ENCODE measurements around the gene CHCHD4. TPM values are rescaled to one million over a fixed set of nuclear protein-coding genes. Genes with fewer than 3 reads are reported as not detected.
"Not testable (repeated sequence)": the region's sequence is repeated elsewhere in the genome, so short reads cannot be mapped to it uniquely, and the experiment has no call there.

The CHCHD4 gene
- total RNA-seq, 1 donor from 2014 or later: 9.2 TPM

DNA sequence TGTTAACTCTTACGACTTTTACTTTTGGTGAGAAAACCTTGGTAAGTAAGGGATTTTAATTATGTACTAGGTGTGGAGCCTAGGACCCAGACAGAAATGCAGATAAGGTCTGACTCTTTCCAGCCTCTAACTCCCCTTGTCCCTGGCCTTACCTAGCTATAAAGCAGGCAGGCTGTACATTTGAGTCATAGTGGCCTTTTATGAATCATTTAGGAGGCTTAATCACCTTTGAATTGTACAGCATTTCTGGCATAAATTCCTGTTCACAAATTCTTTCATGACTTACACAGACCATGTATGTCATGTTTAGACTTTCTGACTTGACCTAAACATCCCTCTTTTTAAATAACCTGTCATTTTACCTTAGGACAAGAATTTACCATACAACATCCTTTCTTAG lies 47.4 kb downstream of the CHCHD4 start:
- no peaks in the 10 kb centered on the region for H3K27me3 ChIP-seq
- H3K36me3 ChIP-seq: no peaks in the 10 kb centered on the region
- no peaks in the 10 kb centered on the region for H3F3A ChIP-seq (ENCODE audit: low read depth)
- no peak for TF ChIP-seq EZH2 (IDR thresholded peaks at IDR 0.05)
- TF ChIP-seq, protein P1, sequence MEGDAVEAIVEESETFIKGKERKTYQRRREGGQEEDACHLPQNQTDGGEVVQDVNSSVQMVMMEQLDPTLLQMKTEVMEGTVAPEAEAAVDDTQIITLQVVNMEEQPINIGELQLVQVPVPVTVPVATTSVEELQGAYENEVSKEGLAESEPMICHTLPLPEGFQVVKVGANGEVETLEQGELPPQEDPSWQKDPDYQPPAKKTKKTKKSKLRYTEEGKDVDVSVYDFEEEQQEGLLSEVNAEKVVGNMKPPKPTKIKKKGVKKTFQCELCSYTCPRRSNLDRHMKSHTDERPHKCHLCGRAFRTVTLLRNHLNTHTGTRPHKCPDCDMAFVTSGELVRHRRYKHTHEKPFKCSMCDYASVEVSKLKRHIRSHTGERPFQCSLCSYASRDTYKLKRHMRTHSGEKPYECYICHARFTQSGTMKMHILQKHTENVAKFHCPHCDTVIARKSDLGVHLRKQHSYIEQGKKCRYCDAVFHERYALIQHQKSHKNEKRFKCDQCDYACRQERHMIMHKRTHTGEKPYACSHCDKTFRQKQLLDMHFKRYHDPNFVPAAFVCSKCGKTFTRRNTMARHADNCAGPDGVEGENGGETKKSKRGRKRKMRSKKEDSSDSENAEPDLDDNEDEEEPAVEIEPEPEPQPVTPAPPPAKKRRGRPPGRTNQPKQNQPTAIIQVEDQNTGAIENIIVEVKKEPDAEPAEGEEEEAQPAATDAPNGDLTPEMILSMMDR (IDR thresholded peaks at IDR 0.05): no peak
- TF ChIP-seq EZH2phosphoT487 (IDR thresholded peaks at IDR 0.05): no peak
- peaks cover 4% of the 10 kb centered on the region for H3K9me3 ChIP-seq (ENCODE audit: low read depth)
- H3K4me1 ChIP-seq: no peaks in the 10 kb centered on the region
- H3K4me3 ChIP-seq: no peak overlapping the region
- Mint-ChIP-seq H3K9me3 (peaks cover 4% of the 10 kb centered on the region), H3K27ac (no peak overlapping the region), H3K4me3 (no peak overlapping the region), H3K4me1 (no peaks in the 10 kb centered on the region), H3K27me3 (ENCODE audit: insufficient read depth, low read depth) (peaks cover 8% of the 10 kb centered on the region), H3K36me3 (no peaks in the 10 kb centered on the region)
- H3K79me2 ChIP-seq (ENCODE audit: low read depth): no peaks in the 10 kb centered on the region
- no peak overlapping the region for H3K27ac ChIP-seq
- H4K20me1 ChIP-seq (ENCODE audit: low read depth): no peaks in the 10 kb centered on the region
- no peak overlapping the region for H2AFZ ChIP-seq (replicated peaks)
- H3K4me2 ChIP-seq: no peak overlapping the region
- H3K9ac ChIP-seq: no peak overlapping the region
- DNase-seq (ENCODE audit: low spot score): no peak

DNA sequence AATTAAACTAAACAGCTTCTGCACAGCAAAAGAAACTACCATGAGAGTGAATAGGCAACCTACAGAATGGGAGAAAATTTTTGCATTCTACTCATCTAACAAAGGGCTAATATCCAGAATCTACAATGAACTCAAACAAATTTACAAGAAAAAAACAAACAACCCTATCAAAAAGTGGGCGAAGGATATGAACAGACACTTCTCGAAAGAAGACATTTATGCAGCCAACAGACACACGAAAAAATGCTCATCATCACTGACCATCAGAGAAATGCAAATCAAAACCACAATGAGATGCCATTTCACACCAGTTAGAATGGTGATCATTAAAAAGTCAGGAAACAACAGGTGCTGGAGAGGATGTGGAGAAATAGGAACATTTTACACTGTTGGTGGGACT lies 49.4 kb downstream of the CHCHD4 start:
- H3K36me3 Mint-ChIP-seq; H3K27me3 ChIP-seq; H3K4me3 Mint-ChIP-seq; H3K4me1 Mint-ChIP-seq; H3F3A ChIP-seq (ENCODE audit: low read depth); H4K20me1 ChIP-seq (ENCODE audit: low read depth); H3K79me2 ChIP-seq (ENCODE audit: low read depth); DNase-seq (ENCODE audit: low spot score); H3K4me3 ChIP-seq; H3K9me3 ChIP-seq (ENCODE audit: low read depth); H3K4me1 ChIP-seq; H3K36me3 ChIP-seq; H3K27ac ChIP-seq; H3K27ac Mint-ChIP-seq; H3K27me3 Mint-ChIP-seq (ENCODE audit: insufficient read depth, low read depth); H2AFZ ChIP-seq (replicated peaks); H3K9ac ChIP-seq; H3K4me2 ChIP-seq; H3K9me3 Mint-ChIP-seq: not testable (repeated sequence)

DNA sequence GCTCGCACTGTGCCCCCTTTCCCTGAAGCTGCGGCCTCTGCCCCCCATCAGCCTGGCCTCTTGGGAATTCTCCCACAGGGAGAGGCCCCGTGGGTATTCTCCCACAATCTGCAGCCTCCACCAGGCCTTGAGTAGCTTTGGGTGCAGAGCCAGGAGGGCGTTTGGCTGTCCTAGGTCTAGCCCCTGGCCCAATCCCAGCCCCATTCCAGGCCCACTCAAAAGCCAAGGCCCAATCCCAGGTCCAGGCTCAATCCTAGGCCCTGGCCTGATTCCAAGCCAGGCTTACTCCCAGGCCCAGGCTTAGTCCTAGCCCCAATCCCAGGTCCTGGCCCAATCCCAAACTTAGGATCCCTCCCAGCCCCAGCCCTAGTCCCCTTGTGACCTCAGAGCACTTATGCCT lies 59.8 kb downstream of the CHCHD4 start:
- Mint-ChIP-seq H3K27ac (no peak overlapping the region), H3K36me3 (no peaks in the 10 kb centered on the region), H3K9me3 (peaks cover under 1% of the 10 kb centered on the region), H3K4me3 (no peak overlapping the region), H3K27me3 (ENCODE audit: insufficient read depth, low read depth) (no peaks in the 10 kb centered on the region), H3K4me1 (no peaks in the 10 kb centered on the region)
- Histone ChIP-seq H3K36me3 (no peaks in the 10 kb centered on the region), H3K9ac (no peak overlapping the region), H3K4me3 (no peak overlapping the region), H3K4me2 (no peak overlapping the region), H4K20me1 (ENCODE audit: low read depth) (no peaks in the 10 kb centered on the region), H3K27me3 (no peaks in the 10 kb centered on the region), H3K79me2 (ENCODE audit: low read depth) (no peaks in the 10 kb centered on the region), H3K27ac (no peak overlapping the region), H3F3A (ENCODE audit: low read depth) (no peaks in the 10 kb centered on the region), H3K9me3 (ENCODE audit: low read depth) (no peaks in the 10 kb centered on the region), H3K4me1 (no peaks in the 10 kb centered on the region), H2AFZ (replicated peaks) (no peak overlapping the region)
- TF ChIP-seq EZH2phosphoT487 (IDR thresholded peaks at IDR 0.05): no peak
- no peak for TF ChIP-seq EZH2 (IDR thresholded peaks at IDR 0.05)
- TF ChIP-seq, protein P1 (IDR thresholded peaks at IDR 0.05): no peak
- no peak for DNase-seq (ENCODE audit: low spot score)

DNA sequence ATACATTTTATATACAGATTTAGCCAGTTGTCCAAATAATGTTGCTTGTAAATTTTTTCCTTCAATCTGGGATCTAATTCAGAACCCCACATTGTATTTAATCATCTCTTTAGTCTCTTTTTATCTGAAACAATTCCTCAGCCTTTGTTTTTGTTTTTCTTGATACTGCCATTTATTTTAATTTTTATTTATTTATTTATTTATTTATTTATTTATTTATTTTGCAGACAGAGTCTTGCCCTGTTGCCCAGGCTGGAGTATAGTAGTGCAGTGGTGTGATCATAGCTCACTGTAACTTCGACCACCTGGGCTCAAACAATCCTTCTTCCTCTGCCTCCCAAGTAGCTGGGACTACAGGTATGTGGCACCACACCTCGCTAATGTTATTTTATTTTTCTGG lies 61.5 kb downstream of the CHCHD4 start:
- Histone ChIP-seq H3F3A (ENCODE audit: low read depth) (no peaks in the 10 kb centered on the region), H3K36me3 (no peaks in the 10 kb centered on the region), H3K9ac (no peak overlapping the region), H3K27me3 (no peaks in the 10 kb centered on the region), H3K4me2 (no peak overlapping the region), H4K20me1 (ENCODE audit: low read depth) (no peaks in the 10 kb centered on the region), H3K27ac (no peak overlapping the region), H3K79me2 (ENCODE audit: low read depth) (no peaks in the 10 kb centered on the region), H3K9me3 (ENCODE audit: low read depth) (no peaks in the 10 kb centered on the region), H3K4me1 (no peaks in the 10 kb centered on the region), H3K4me3 (no peak overlapping the region), H2AFZ (replicated peaks) (no peak overlapping the region)
- DNase-seq (ENCODE audit: low spot score): no peak
- no peaks in the 10 kb centered on the region for H3K4me1 Mint-ChIP-seq
- no peaks in the 10 kb centered on the region for H3K9me3 Mint-ChIP-seq
- no peaks in the 10 kb centered on the region for H3K36me3 Mint-ChIP-seq
- H3K4me3 Mint-ChIP-seq: no peak overlapping the region
- no peak overlapping the region for H3K27ac Mint-ChIP-seq
- TF ChIP-seq, protein P1 (IDR thresholded peaks at IDR 0.05): no peak
- TF ChIP-seq EZH2 (IDR thresholded peaks at IDR 0.05) (no peak), EZH2phosphoT487 (IDR thresholded peaks at IDR 0.05) (no peak)
- H3K27me3 Mint-ChIP-seq (ENCODE audit: insufficient read depth, low read depth): no peaks in the 10 kb centered on the region

Other genes with a start within 250 kb of the CHCHD4 start
- gene WNT7A, start 244.8 kb downstream of the CHCHD4 start, total RNA-seq (ENCODE audit: low replicate concordance): not detected in 2 replicates
- gene TMEM43, start 182 bp upstream of the CHCHD4 start, total RNA-seq (ENCODE audit: low replicate concordance): 19.7 and 22.0 TPM in 2 replicates
- 33.4 and 44.1 TPM in 2 replicates for gene XPC, start 53.7 kb upstream of the CHCHD4 start, total RNA-seq (ENCODE audit: low replicate concordance)
- gene LSM3, start 53.9 kb upstream of the CHCHD4 start, total RNA-seq (ENCODE audit: low replicate concordance): 20.9 and 36.2 TPM in 2 replicates